ENCODE results near the gene PTPRE.

Gene PTPRE

GRCh38 chr10:128105383-128105782, 198.5 kb downstream of the PTPRE start:
- DNase-seq: no peak

- no peak for DNase-seq
Measured at GRCh38 chr10:128109707-128110106, 202.8 kb downstream of the PTPRE start.

- DNase-seq: no peak
Measured at GRCh38 chr10:128110339-128110738, 203.4 kb downstream of the PTPRE start.

GRCh38 chr10:128111696-128112095, 204.8 kb downstream of the PTPRE start:
- no peak for DNase-seq

- no peak for DNase-seq
Measured at GRCh38 chr10:128113026-128113425, 206.1 kb downstream of the PTPRE start.

- DNase-seq: no peak
Measured at GRCh38 chr10:128114901-128115300, 208.0 kb downstream of the PTPRE start.

GRCh38 chr10:128115356-128115755, 208.5 kb downstream of the PTPRE start:
- DNase-seq: no peak

GRCh38 chr10:128116187-128116586, 209.3 kb downstream of the PTPRE start:
- DNase-seq: no peak

GRCh38 chr10:128116851-128117615, 210.1 kb downstream of the PTPRE start:
- DNase-seq: no peak

GRCh38 chr10:128121750-128122412, 215.0 kb downstream of the PTPRE start:
- no peak for DNase-seq

- no peak for DNase-seq
Measured at GRCh38 chr10:128122931-128123330, 216.0 kb downstream of the PTPRE start.

GRCh38 chr10:128123846-128124245, 216.9 kb downstream of the PTPRE start:
- DNase-seq: no peak

- no peak for DNase-seq
Measured at GRCh38 chr10:128124813-128125403, 218.0 kb downstream of the PTPRE start.

- no peak for DNase-seq
Measured at GRCh38 chr10:128125416-128125943, 218.6 kb downstream of the PTPRE start.

- peak; percentile 87 for DNase-seq
Measured at GRCh38 chr10:128125944-128126764, 219.3 kb downstream of the PTPRE start, which contains the start of gene MKI67. Gene MKI67 (minus strand): TSS chr10:128126423. CDS start chr10:128125667, 756 bp downstream.

- DNase-seq: no peak
Measured at GRCh38 chr10:128128582-128128981, 221.7 kb downstream of the PTPRE start.

GRCh38 chr10:128130051-128130450, 223.1 kb downstream of the PTPRE start:
- no peak for DNase-seq
